NCI-H2171 treated with DMSO at 0.1 percent for 48 hours (cell line): Measurements from ENCODE around the gene GGA1.

Source experiments
- DNase-seq: peaks from one replicate; lab custom pipeline; 2025; lab: John Stamatoyannopoulos, UW

Gene GGA1

DNA sequence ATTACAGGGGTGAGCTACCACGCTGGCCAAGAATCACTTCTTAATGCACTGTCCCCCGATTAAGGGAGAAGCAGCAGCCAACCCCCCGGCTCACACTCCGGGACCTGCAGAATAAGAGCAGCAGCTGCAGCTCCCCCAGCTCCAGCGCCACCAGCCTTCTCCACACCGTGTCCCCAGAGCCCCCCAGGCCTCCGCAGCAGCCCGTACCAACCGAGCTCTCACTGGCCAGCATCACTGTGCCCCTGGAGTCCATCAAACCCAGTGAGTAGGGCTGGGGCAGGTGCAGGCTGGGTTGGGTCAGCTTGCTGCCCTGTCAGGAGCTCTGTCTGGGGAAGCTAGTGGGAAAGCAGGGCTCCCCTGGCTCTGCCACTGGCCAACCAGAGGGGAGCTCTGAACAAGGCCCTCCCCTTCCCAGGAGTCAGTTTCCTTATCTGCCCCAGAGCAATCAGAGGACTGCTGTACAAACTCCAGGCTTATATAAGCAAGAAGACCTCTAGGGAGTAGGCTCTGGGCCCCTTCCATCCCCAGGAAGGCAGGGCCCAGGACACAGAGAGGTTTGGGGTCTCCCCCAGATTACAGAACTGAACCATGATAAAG is 22.3 kb downstream of the GGA1 start:
- no peak for DNase-seq

DNA sequence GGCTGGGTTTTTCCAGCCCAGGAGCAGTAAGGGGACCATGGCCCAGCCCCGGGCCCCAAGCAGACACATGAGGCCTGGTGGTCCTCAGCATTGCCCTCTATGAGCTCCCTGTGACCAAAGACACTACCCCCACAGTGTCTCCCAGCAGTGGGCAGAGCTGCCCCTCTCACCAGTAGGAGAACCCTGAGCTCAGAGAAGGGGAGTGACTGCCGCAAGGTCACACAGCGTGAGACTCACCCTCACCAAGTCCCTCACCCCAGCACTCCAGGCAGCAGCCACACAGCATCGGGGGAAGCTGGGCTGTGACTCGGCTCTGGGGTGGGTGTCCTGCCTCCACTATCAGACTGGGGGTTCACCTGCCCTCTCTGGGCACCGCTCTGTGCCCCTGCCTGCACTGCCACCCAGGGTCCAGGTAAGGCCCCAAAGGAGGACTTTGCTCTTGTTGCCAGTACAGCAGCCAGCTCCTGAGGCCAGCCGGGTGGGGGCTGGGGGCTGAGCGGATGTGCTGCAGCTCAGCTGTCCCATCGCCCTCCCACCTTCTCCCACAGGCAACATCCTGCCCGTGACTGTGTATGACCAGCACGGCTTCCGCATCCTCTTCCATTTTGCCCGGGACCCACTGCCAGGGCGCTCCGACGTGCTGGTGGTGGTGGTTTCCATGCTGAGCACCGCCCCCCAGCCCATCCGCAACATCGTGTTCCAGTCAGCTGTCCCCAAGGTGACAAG is 23.0 kb downstream of the GGA1 start:
- DNase-seq, result no peak

DNA sequence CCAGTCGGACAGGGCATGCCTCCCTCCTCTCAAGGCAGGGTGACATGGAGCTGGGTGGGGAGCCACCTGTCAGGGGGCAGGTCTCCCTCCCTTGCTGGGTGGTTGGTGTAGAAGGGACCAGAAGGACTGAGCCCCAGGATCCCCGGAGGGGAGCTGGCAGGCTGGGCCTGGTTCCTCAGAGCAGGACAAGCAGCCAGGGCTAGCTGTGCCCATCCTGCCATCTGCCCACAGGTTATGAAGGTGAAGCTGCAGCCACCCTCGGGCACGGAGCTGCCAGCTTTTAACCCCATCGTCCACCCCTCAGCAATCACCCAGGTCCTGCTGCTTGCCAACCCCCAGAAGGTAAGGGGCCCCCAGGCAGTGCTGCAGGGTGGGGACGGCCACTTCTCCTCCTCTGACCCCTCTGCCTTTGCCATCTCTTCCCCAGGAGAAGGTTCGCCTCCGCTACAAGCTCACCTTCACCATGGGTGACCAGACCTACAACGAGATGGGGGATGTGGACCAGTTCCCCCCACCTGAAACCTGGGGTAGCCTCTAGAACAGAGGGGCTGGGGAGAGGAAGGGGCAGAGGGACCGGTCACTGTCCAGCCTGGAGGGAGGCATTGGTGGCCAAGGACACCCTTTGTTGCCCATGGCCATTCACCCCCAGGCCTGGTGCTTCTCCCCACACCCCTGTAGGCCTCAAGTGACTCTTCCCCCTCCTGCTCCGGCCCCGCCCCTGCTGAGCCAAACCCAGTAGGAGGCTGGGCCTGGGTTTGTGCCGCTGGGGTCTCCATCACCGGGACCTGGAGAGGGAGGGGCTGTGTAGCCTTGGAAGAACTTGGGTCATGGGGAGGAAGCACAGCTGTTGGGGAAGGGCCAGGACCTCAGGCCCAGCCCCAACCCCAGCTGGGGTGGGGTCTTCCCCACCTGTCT is 23.8 kb downstream of the GGA1 start:
- no peak for DNase-seq

DNA sequence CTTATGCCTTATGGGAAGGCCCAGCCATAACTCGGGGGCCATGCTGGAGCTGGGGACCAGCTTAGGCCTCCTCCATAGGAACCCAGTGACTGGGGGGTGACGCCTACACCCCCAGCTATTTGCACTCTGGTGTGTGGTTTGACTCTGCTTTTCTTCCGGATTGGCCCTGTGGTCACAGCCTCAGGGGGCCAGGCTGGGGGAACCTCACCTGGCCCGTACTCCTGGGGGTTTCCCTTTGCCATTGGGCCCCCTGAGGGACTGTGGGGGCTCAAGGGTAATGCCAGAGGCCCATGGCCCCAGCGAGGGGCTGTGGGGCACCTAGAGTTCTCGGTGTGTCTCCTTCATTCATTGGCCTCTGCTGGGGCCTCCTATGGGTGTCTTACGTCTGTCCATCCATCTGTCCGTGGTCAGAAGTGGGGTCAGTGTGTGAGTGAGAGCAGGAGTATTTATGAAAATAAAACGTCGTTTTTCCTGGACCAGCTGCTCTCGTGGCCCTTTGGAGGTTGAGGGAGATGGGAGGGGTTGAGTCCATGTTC is 24.5 kb downstream of the GGA1 start:
- no peak for DNase-seq

DNA sequence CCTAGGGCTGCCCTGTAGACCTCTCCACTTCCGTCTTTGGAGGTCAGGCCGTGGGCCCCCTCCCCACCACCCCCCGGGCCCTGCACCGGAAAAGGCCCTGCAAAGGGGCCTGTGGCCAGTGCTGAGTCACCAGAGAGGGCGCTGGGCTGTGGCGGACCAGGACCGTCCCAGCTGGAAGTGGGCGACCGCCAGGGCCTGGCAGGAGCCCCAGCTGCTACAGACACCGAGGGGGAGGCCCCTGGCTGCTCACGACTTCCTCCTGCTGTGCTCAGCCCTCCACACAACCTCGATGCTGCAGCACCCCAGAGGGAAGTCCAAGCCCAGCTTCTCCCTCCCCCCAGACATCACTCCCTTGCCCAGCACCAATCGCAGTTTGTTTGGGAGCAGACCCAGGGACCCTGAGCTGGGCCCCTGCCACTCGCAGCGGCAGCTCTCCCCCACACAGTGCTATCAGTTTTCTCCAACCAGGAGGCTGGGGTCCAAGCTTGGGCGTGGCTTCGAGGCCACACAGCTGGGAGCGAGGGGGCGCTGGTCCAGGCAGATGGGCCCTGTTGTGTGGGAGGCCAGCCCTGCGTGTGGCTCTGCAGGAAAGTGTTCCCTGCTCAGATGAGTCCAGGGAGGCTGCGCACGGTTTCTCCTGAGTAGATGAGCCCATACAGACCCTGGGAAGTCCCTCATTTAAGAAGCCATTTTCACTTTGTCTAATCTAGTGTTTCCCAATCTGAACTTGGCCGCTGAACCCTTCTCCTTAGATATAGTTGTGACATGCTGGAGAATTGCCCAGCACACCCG is 25.2 kb downstream of the GGA1 start:
- peak; percentile 58 for DNase-seq

DNA sequence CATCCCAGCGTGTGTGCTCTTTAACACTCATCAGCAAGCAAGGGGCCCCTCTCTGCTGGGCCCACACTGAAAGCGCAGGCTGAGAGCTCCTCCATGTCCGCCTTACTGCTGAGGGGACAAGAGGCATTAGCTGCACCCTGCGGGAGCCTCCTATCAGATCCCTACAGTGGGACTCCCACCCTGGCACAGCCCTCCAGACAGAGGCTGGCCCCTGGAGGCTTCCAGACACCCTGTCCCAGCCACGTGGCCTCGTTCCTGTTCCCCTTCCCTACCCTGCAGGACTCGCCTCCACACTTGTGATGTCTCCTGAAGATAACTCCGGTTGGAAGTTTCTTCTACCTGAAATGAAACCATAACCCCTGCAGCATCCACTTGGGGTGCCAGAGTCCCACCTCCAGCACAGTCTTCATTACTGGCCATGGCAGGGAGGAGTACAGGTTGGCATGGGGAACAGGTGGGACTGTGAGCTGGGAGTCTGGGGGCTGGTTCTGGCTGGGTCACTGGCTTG is 25.8 kb downstream of the GGA1 start:
- DNase-seq, result peak; percentile 30

DNA sequence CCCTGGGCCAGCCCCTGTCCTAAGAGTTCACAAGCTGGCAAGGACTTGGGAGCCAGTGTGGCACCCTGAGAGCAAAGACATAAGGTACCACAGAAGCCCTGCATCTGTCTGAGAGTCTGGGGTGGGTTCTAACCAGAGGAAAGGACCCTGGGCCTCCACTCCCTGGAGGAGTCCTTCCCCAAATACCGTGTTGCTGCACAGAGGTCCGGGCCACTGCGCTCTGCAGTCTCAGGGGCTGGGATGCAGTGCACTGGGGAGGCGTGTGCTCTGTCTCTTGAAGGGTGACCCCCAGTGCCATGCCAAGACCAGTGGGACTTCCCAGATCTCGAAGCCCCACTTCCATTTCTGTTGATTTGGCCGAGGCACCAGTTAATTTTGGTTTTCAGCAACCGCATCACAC is 26.5 kb downstream of the GGA1 start:
- no peak for DNase-seq

DNA sequence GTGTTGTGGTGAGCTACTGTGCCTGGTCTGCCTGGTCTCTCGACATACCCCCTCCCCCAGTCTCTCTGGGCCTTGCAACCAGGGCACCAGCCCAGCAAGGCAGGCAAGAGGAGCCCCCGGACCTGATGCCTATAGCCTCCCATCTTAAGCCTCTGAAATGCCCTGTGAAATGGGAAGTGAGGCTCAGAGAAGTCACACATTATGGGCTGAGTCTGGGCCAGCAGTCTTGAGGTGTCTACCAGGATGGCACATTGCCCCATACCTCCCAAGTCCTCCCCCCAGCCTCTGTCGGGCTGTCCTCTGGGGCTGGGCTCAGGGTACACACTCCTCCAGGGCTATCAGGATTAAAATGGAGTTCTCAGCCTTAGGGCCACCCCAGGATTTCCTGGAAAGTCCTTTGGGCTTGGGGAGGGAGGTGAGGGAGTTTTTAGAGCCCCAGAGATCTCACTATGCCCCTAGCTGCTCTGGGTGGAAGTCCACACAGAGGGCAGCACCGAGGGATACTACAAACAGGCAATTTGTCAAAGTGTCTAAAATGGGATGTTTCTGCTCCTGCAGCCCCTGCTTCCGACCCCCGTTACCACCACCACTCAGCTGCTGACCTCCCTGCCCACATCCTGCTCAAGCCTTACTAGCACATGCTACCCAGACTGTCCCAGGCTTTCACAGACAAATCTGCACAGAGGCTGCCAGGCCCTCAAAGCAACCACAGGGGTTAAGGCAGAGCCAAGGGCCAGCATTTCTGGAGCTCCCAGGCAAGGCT is 27.7 kb downstream of the GGA1 start:
- DNase-seq, result no peak

DNA sequence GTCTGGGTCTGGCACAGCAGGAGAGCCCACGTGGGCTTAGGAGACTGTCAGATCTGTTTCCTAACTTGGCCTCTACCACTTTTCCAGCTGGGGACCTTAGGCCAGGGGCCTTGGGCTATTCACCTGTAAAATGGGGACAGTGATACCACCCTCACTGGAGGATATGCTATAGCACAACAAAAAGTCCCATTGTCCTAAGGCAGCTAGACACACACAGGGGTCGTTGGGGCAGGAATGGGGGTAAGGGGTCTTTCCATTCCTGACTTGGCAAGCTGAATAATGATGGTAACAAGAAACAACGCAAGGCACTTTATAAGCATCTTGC is 28.3 kb downstream of the GGA1 start:
- no peak for DNase-seq

DNA sequence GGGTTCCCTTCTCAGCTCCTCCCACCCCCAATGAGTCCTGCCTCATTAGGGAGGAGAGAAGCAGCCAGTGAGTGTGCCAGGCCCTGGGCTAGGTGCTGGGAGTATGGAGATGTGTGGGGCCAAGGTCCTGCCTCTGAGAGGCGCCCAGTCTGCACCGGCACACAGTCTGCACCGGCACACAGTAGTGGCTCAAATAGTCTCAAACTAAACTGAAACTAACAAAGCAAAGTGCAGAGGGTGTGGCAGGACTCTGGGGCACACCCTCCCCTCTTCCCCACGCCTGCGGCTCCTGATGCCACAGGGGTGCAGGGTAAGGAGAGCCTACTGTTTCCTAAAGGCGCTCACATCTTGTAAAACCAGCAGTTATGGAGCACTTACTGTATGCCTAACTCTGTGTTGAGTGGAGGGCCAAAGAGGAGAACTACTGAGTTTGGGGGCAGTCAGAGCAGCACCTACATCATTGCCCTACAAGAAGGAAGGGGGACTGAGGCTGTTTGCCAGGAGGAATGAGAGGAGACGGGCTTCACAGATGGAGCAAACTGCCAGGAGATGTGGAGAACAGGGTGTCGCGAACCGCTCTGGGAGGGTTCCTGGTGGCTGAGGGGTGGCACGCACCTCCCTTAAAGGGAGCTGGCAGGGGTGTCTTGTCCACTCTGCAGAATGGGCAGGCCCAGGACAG is 29.9 kb downstream of the GGA1 start:
- DNase-seq, result no peak

DNA sequence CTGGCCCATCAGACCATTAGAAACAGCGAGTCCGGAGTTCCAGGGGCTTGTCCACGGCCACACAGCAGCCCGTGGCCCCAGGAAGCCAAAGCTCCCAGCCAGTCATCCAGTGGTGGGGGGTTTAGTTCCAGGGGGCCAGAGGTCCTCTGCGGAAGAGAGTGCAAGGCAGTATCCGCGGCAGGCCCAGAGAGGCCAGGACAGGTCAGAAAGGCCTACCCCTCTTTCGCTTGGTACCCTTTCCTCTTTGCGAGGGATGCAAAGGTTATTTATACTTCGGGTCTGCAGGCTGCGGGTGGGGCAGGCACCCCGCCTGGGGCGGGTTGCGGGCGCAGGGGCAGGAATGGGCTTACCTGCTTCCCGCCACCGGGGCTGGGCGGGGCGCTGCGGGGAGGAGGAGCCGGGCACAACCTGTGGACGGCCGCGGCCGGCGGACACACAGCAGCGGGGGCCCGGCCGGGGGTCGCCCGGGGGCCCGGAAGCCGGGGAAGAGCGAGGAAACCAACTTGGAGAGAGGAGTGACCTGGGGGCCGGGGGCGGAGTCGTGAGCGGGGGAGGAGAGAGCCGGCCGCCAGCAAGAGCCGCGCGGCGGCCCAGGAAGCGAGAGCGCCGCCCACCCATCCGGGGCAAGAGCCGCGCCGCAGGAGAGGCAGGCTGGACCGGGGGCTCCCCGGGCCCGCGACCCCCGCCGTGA is 30.6 kb downstream of the GGA1 start, which contains the start of gene SH3BP1:
Gene SH3BP1, plus strand, starts transcription at position 600 of the 691 bp plus-strand sequence. CDS start 119 bp downstream, outside the sequence.
- DNase-seq, result peak; percentile 15

DNA sequence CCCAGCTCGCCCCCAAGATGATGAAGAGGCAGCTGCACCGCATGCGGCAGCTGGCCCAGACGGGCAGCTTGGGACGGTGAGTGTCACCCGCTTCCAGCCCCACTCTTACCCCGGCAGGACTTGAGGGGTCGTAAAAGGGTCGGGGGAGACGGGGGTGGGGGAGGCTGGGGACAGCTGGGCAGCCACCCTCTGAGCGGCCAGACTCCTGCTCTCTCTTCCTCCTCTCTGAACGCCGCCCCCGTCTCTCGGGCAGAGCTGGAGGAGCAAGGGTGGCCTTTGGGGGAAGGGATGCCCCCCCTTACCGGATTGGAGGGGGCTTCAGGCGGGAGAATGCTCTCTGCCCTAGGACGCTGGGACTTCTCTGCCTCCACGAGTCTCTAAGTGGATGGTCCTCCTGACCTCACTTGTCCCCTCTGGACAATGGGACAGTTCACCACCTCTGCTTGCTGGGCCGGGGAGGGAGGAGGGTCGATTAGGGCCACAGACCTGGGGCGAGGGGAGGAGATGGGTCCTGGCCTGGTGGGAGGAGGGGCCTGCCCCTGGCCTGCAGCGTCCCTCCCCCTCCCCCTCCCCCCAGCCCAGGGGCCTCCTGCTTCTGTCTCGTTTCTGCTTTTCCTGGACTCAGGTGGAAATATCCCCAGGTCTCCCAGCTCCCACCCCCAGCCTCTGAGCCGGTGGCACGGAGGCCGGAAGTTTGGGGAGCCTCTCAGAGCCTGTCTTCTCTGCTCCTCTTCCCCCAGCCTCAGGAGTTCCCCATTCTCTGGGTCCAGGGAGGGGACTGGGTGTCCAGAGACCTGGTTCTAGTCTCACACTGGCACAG is 31.3 kb downstream of the GGA1 start:
- no peak for DNase-seq

DNA sequence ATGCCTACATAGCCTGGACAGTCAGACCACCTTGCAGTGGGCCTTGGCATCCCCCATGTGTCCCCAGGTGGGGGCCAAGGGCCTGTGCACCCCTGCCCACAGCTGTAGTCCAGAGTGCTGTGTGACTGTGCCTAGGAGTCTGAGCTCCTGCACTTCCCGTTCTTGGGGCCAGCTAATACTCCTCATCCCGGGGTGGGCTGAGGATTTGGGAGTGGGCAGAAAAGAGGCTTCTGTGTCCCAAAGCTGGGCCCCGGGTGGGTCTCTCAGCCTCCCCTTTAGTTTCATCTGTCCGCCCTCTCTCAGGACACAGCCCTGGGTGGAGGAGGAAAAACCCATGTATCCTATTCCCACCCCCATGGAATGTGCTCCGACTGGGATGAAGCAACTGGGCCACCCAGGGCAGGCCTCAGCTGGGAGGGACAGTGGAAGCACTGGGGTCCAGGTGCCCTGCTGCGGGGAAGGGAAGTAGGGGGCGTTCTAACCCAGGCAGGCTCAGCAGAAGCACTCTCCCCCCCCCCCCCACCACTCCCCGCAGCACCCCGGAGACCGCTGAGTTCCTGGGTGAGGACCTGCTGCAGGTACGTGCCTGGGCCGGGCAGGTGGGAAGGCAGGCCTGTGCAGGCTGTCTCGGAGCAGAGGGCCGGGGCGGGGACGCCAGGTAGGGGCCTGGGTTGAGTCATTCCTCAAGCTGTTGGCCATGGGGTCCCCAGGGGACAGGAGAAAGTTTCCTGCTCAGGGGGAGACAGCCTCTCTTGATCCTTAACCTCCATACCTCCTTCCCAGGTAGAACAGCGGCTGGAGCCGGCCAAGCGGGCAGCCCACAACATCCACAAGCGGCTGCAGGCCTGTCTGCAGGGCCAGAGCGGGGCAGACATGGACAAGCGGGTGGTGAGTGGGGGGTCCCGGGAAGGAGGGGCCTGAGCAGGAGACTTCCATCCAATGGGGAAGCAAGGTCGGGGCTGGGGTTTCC is 32.2 kb downstream of the GGA1 start:
- DNase-seq, result peak; percentile 67

DNA sequence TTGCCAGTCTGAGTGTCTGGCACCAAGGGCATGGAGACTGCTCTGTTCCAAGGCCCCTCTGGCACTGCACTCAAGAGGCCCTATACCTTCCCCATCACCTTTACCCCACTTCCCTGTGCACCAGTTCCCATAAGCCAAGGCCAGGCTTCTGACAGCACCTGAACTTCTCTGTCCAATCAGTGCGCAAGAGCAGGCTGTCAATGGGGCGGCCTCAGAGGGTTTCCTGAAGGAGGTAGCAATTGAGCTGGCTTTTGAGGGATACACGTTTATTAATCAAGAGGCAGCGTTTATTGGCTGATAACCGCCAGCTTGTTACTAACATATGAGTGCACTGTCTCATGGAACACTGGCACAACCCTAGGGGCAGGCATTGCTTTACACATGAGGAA is 32.9 kb downstream of the GGA1 start:
- no peak for DNase-seq

DNA sequence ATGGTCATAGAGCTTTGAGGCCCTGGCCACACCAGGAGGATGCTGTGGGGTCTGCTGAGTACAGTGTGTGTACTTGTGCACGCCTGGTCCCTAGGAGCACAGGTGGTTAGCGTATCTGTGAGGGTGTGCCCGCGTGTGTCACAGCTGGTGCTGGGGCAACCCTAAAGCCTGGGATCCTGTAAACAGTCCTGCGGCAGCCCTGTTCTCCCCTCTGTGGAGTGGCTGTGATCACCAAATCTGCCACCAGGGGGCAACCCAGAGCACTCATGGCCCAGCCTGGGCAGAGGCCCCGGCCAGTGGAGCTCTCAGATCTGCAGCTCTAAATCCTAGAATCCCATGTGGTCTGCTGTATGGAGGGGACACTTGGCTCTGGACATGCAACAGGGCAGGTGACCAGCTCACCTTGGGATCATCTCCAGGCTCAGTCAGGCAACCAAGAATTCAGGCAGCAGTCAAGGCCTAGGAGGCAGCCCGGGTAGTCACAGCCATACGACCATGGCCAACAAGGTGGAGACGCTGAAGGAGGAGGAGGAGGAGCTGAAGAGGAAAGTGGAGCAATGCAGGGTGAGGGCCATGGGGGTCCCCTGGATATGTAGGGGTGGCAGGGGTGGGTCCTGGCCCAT is 34.7 kb downstream of the GGA1 start:
- DNase-seq, result peak; percentile 58

DNA sequence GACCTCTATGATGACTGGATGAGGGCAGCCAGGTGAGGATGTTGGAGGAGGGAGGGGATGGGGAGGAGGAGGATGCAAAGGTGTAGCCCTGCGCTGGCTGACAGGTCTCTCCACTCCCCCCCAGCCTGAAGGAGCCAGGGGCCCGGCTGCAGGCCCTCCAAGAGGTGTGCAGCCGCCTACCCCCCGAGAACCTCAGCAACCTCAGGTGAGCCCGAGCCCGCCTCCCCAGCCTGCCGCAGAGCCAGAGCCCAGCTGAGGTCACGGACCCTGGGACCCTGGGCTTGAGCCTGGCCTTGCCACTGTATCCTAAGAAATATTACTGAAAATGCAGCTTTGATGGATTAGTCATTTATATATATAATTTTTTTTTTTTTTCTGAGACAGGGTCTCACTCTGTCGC is 38.7 kb downstream of the GGA1 start:
- no peak for DNase-seq

DNA sequence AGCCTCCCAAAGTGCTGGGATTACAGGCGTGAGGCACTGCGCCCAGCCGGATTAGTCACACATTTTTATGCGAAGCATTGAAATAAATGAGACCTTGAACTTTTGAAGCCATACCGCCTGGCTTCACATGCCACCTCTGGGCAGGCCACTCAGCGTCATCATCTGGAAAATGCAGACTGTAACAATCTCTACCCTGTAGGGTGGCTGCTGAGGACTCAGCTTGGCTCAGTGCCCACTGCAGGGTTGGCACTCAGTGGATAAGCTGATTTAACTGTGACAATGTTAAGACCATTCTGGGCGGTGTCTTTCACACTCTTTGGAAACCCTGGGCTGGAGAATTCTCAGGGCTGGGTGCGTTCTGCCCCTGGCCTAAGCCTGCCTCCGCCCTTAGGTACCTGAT is 39.3 kb downstream of the GGA1 start:
- no peak for DNase-seq
